Breast epithelium (tissue), 4 donors: ENCODE results near the gene MR1. TPM values are rescaled to one million over a fixed set of nuclear protein-coding genes. Genes with fewer than 3 reads are reported as not detected.

Experiments
- DNase-seq, 2 donors: peaks; one replicate each; pipeline ENCODE4 v3.0.0-alpha.2; 2019; ENCODE audit warnings: low spot score in 2 of 2
- H3K27ac ChIP-seq, 2 donors: fragments of 200-600 bp; sonication (generic) in 1 of 2; one replicate each; pipeline ENCODE4 v1.5.1; 2016 to 2019; ENCODE audit warnings: mild to moderate bottlenecking in 1 of 2
- H3K27me3 ChIP-seq, 2 donors: fragments of 200-600 bp; sonication (generic) in 1 of 2; one replicate each; pipeline versions ENCODE4 v1.5.1 to v1.6.0; 2017 to 2019; ENCODE audit warnings: control low read depth in 1 of 2, mild to moderate bottlenecking in 1 of 2
- H3K36me3 ChIP-seq: fragments of 200-600 bp; one replicate; pipeline ENCODE4 v1.5.1; 2019
- H3K4me1 ChIP-seq, 2 donors: fragments of 200-600 bp; sonication (generic); one replicate each; pipeline ENCODE4 v1.5.1; 2016 to 2019; ENCODE audit warnings: control low read depth in 1 of 2
- H3K4me3 ChIP-seq, 3 donors: fragments of 200-600 bp; sonication (generic); 1 replicate in 2 of 3; 2 replicates in 1 of 3; pipeline ENCODE4 v1.5.1; 2016 to 2019; ENCODE audit warnings: mild to moderate bottlenecking in 3 of 3, moderate library complexity in 2 of 3
- H3K9me3 ChIP-seq, 2 donors: fragments of 200-600 bp; sonication (generic) in 1 of 2; one replicate each; pipeline ENCODE4 v1.5.1; 2016 to 2019; ENCODE audit warnings: control low read depth in 1 of 2
- POLR2A ChIP-seq: fragments of 450-650 bp; IDR thresholded peaks from one replicate; pipeline ENCODE4 v1.6.1; 2016; ENCODE audit warnings: antibody characterized with exemption, mild to moderate bottlenecking, moderate library complexity
- POLR2AphosphoS5 ChIP-seq, 3 donors: sonication (generic); formaldehyde crosslinking; IDR thresholded peaks; one replicate each; pipeline ENCODE4 v1.6.1; 2017; ENCODE audit warnings: antibody characterized with exemption in 3 of 3
- intact Hi-C: fragments of 100-400 bp; cut with DNase I; formaldehyde crosslinking; loops from one replicate; pipeline ENCODE4 v1.15.1; 2023; ENCODE audit warnings: low total_unique reads
- total RNA-seq, 3 donors: library from RNA; depleted of rRNA; stranded (reverse); fragments of >200 nt; gene quantifications; one replicate each; pipeline ENCODE4 v1.1.0, GENCODE V29; 2016
- TF ChIP-seq, protein P1 (sequence below), 3 donors: fragments of 450-650 bp; IDR thresholded peaks; one replicate each; pipeline ENCODE4 v1.5.1; 2016 to 2017; ENCODE audit warnings: antibody characterized with exemption in 3 of 3, mild to moderate bottlenecking in 3 of 3, moderate library complexity in 3 of 3

MR1 gene
- total RNA-seq, 3 donors from 2014 or later: 12.8 to 23.4 (median 15.2) TPM

GRCh38 chr1:181036107-181036836 is 2.5 kb downstream of the MR1 start:
- TF ChIP-seq POLR2A (no peak), POLR2AphosphoS5 (IDR thresholded peaks at IDR 0.05) (no peak)
- TF ChIP-seq, protein P1, sequence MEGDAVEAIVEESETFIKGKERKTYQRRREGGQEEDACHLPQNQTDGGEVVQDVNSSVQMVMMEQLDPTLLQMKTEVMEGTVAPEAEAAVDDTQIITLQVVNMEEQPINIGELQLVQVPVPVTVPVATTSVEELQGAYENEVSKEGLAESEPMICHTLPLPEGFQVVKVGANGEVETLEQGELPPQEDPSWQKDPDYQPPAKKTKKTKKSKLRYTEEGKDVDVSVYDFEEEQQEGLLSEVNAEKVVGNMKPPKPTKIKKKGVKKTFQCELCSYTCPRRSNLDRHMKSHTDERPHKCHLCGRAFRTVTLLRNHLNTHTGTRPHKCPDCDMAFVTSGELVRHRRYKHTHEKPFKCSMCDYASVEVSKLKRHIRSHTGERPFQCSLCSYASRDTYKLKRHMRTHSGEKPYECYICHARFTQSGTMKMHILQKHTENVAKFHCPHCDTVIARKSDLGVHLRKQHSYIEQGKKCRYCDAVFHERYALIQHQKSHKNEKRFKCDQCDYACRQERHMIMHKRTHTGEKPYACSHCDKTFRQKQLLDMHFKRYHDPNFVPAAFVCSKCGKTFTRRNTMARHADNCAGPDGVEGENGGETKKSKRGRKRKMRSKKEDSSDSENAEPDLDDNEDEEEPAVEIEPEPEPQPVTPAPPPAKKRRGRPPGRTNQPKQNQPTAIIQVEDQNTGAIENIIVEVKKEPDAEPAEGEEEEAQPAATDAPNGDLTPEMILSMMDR (IDR thresholded peaks at IDR 0.05): no peak
- Histone ChIP-seq H3K4me1 (peaks cover 8 to 9% of the 10 kb centered on the region in 2 donors), H3K36me3 (no peaks in the 10 kb centered on the region), H3K4me3 (no peak overlapping the region), H3K9me3 (no peaks in the 10 kb centered on the region), H3K27me3 (no peaks in the 10 kb centered on the region), H3K27ac (no peak overlapping the region)
- intact Hi-C loops: loop anchor here (10.0 kb wide), 1 partner anchor 49 kb away; the partner anchor contains the start of gene IER5
- no peak for DNase-seq

DNA sequence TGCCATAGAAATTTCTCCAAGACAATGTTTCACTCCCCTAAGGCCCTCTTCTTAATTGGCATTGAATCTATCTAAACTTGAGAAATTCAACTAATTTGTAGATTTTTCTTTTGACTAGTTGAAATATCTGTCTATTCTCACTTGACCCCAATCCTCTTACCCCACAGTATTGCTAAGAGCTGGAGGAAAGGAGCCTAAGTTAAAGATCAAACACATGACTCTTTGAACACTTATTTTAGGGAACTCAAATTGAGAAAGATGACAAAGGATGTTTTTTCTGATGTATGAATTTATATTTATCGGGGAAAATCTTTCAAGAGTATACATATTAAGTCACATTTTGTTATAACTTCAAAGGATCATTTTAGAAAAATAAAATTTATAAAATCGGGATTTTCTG is 3.6 kb downstream of the MR1 start:
- H3K4me3 ChIP-seq: no peak overlapping the region
- H3K4me1 ChIP-seq: peaks cover 8 to 9% of the 10 kb centered on the region in 2 donors
- no peak for DNase-seq
- TF ChIP-seq, protein P1 (IDR thresholded peaks at IDR 0.05): no peak
- no peak for TF ChIP-seq POLR2A
- no peak for TF ChIP-seq POLR2AphosphoS5 (IDR thresholded peaks at IDR 0.05)
- H3K27me3 ChIP-seq: no peaks in the 10 kb centered on the region
- H3K36me3 ChIP-seq: no peaks in the 10 kb centered on the region
- intact Hi-C loops: loop anchor here (10.0 kb wide), 1 partner anchor 47 kb away; the partner anchor contains the start of gene IER5
- H3K27ac ChIP-seq: no peak overlapping the region
- H3K9me3 ChIP-seq: no peaks in the 10 kb centered on the region

DNA sequence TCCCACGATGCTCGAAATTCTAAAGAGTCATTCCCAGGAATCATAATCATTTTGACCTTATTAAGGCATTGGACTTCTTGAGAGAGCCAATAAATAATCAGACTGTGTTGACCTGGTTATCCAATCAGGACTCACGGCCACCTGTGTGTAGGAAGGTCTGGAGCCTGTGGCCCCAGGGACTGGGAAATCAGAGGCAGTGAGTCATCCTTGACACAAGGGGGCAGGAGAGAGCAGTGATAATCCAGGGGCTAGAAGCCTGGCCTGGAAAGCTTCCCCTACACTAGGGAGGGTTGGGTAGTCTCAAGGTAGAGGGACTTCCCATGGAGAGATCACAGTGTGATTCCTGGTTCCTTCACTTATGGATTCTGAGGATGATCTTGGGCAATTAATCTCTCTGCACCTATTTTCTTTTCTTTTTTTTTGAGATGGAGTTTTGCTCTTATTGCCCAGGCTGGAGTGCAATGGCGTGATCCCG is 4.7 kb downstream of the MR1 start:
- no peak for DNase-seq
- intact Hi-C loops: loop anchor here (10.0 kb wide), 1 partner anchor 46 kb away; the partner anchor contains the start of gene IER5
- Histone ChIP-seq H3K4me3 (no peak overlapping the region), H3K27me3 (no peaks in the 10 kb centered on the region), H3K27ac (no peak overlapping the region), H3K36me3 (no peaks in the 10 kb centered on the region), H3K4me1 (peaks cover 7 to 9% of the 10 kb centered on the region in 2 donors), H3K9me3 (no peaks in the 10 kb centered on the region)
- TF ChIP-seq, protein P1 (IDR thresholded peaks at IDR 0.05): peak; percentile 57 to 62 (median 58)
- no peak for TF ChIP-seq POLR2A
- TF ChIP-seq POLR2AphosphoS5 (IDR thresholded peaks at IDR 0.05): peak in 1 of 3 donors; percentile 20

GRCh38 chr1:181040284-181040865 is 6.6 kb downstream of the MR1 start:
- no peaks in the 10 kb centered on the region for H3K9me3 ChIP-seq
- DNase-seq: no peak
- TF ChIP-seq POLR2AphosphoS5 (IDR thresholded peaks at IDR 0.05) (no peak), POLR2A (no peak)
- TF ChIP-seq, protein P1 (IDR thresholded peaks at IDR 0.05): no peak
- H3K27ac ChIP-seq: no peak overlapping the region
- H3K36me3 ChIP-seq: no peaks in the 10 kb centered on the region
- H3K4me1 ChIP-seq: peaks cover 7 to 9% of the 10 kb centered on the region in 2 donors
- H3K4me3 ChIP-seq: no peak overlapping the region
- H3K27me3 ChIP-seq: no peaks in the 10 kb centered on the region
- intact Hi-C loops: no loop called here
